GM23338 (cell line): ENCODE results near the gene CCDC183. TPM values are rescaled to one million over a fixed set of nuclear protein-coding genes. Genes with fewer than 3 reads are reported as not detected.

Experiments used
- ATAC-seq: fragments of 200-7000 bp; cut with Tn5 transposase; 3 replicates; pipeline ENCODE4 v1.9.1; 2020
- DNase-seq: peaks from one replicate; pipeline ENCODE4 v3.0.0-alpha.2; 2015; ENCODE audit warnings: low spot score
- H2AFZ ChIP-seq: fragments of 200-600 bp; sonication (generic); 2 replicates; pipeline ENCODE4 v1.8.0; 2016; ENCODE audit warnings: antibody characterized with exemption, mild to moderate bottlenecking, moderate library complexity
- H3F3A ChIP-seq: fragments of 200-600 bp; sonication (generic); replicated peaks from 2 replicates; pipeline ENCODE4 v1.8.0; 2017; ENCODE audit warnings: antibody characterized with exemption, mixed run types, low read depth
- H3K27ac ChIP-seq: fragments of 200-600 bp; sonication (generic); 2 replicates; pipeline ENCODE4 v1.6.1; 2016; ENCODE audit warnings: low read depth
- H3K27me3 ChIP-seq: fragments of 200-600 bp; sonication (generic); 2 replicates; pipeline ENCODE4 v1.8.0; 2016; ENCODE audit warnings: mild to moderate bottlenecking, mixed run types, moderate library complexity; ENCODE audit not compliant: insufficient read depth
- H3K36me3 ChIP-seq: fragments of 200-600 bp; sonication (generic); 2 replicates; pipeline ENCODE4 v1.8.0; 2016; ENCODE audit warnings: mild to moderate bottlenecking; ENCODE audit not compliant: insufficient read depth
- H3K4me1 ChIP-seq: fragments of 200-600 bp; sonication (generic); 2 replicates; pipeline ENCODE4 v1.8.0; 2016; ENCODE audit warnings: mild to moderate bottlenecking, moderate library complexity; ENCODE audit not compliant: insufficient read depth
- H3K4me2 ChIP-seq: fragments of 200-600 bp; sonication (generic); 2 replicates; pipeline ENCODE4 v1.7.1; 2017; ENCODE audit warnings: mixed run types
- H3K4me3 ChIP-seq: fragments of 200-600 bp; sonication (generic); 2 replicates; pipeline ENCODE4 v1.6.1; 2016; ENCODE audit warnings: mixed run types
- H3K79me2 ChIP-seq: fragments of 200-600 bp; sonication (generic); replicated peaks from 2 replicates; pipeline ENCODE4 v1.8.0; 2017; ENCODE audit warnings: mild to moderate bottlenecking; ENCODE audit not compliant: insufficient read depth
- H3K9me2 ChIP-seq: fragments of 200-600 bp; sonication (generic); 2 replicates; pipeline ENCODE4 v1.8.0; 2017; ENCODE audit not compliant: insufficient read depth
- H4K20me1 ChIP-seq: fragments of 200-600 bp; sonication (generic); replicated peaks from 2 replicates; pipeline ENCODE4 v1.8.0; 2017; ENCODE audit warnings: mild to moderate bottlenecking; ENCODE audit not compliant: insufficient read depth
- H3K27ac Mint-ChIP-seq: 2 replicates; pipeline ENCODE4 v1.8.0; 2020; ENCODE audit warnings: inconsistent platforms, mild to moderate bottlenecking, moderate library complexity, mixed read lengths
- H3K27me3 Mint-ChIP-seq: 3 replicates; pipeline ENCODE4 v1.8.0; 2022; ENCODE audit warnings: low read depth, mild to moderate bottlenecking, moderate library complexity, mixed read lengths, inconsistent platforms; ENCODE audit not compliant: insufficient read depth, poor library complexity
- H3K36me3 Mint-ChIP-seq: 3 replicates; pipeline ENCODE4 v1.8.0; 2021; ENCODE audit warnings: low read depth, mild to moderate bottlenecking, inconsistent platforms, moderate library complexity, mixed read lengths
- H3K4me1 Mint-ChIP-seq: 3 replicates; pipeline ENCODE4 v1.8.0; 2020; ENCODE audit warnings: mild to moderate bottlenecking, inconsistent platforms, mixed read lengths
- H3K4me3 Mint-ChIP-seq: 3 replicates; pipeline ENCODE4 v1.8.0; 2021; ENCODE audit warnings: moderate library complexity, mild to moderate bottlenecking, inconsistent platforms, mixed read lengths
- H3K9me3 Mint-ChIP-seq: 3 replicates; pipeline ENCODE4 v1.8.0; 2020; ENCODE audit warnings: moderate library complexity, mild to moderate bottlenecking, inconsistent platforms, mixed read lengths
- CREB1 ChIP-seq: fragments of 250-450 bp; sonication (Bioruptor Pico); IDR thresholded peaks from 2 replicates; pipeline ENCODE4 v1.5.0; 2020; ENCODE audit warnings: low read depth, mild to moderate bottlenecking, moderate library complexity
- CTCF ChIP-seq, 2 experiments: fragments of 200-600 bp in 1 of 2; sonication (generic) in 1 of 2; conservative IDR thresholded peaks; 2 replicates each; pipeline versions ENCODE4 v1.5.1 to v1.6.1; 2016 to 2017; ENCODE audit warnings: antibody characterized with exemption in 2 of 2, low read depth in 2 of 2, mild to moderate bottlenecking in 2 of 2, moderate library complexity in 1 of 2
- ETS1 ChIP-seq: IDR thresholded peaks from 2 replicates; pipeline ENCODE4 v1.6.1; 2016; ENCODE audit warnings: antibody characterized with exemption
- JUNB ChIP-seq: IDR thresholded peaks from one replicate; pipeline ENCODE4 v1.6.1; 2016; ENCODE audit warnings: antibody characterized with exemption; ENCODE audit not compliant: unreplicated experiment
- NANOG ChIP-seq: IDR thresholded peaks from 2 replicates; pipeline ENCODE4 v1.6.1; 2016; ENCODE audit warnings: antibody characterized with exemption, borderline replicate concordance
- POLR2AphosphoS5 ChIP-seq: IDR thresholded peaks from 2 replicates; pipeline ENCODE4 v1.6.1; 2016; ENCODE audit warnings: antibody characterized with exemption, low read depth
- REST ChIP-seq: IDR thresholded peaks from one replicate; pipeline ENCODE4 v1.6.1; 2018; ENCODE audit warnings: antibody characterized with exemption; ENCODE audit not compliant: unreplicated experiment
- STAT1 ChIP-seq: IDR thresholded peaks from one replicate; pipeline ENCODE4 v1.6.1; 2016; ENCODE audit warnings: antibody characterized with exemption; ENCODE audit not compliant: unreplicated experiment
- ZNF331 ChIP-seq: fragments of 250-450 bp; sonication (Bioruptor Pico); IDR thresholded peaks from 2 replicates; pipeline ENCODE4 v1.5.0; 2020; ENCODE audit warnings: low read depth, mild to moderate bottlenecking, moderate library complexity
- ZNF462 ChIP-seq: fragments of 250-450 bp; sonication (Bioruptor Pico); IDR thresholded peaks from 2 replicates; pipeline ENCODE4 v1.5.0; 2020; ENCODE audit warnings: mild to moderate bottlenecking, moderate library complexity
- polyA plus RNA-seq: library from polyadenylated mRNA; unstranded; fragments of >200 nt; fragmentation: Nextera tagmentation; extraction: Ambion mirVana; gene quantifications from 2 replicates; pipeline ENCODE4 v1.2.1, GENCODE V29; 2016
- total RNA-seq: library from RNA; depleted of rRNA; stranded (reverse); fragments of >200 nt; shearing (Covaris generic); gene quantifications from 2 replicates; pipeline ENCODE4 v1.2.3, GENCODE V29; 2014

Gene CCDC183
- total and polyA plus RNA-seq, 2 experiments from 2014 or later = 1.1 to 1.2 TPM

- TF ChIP-seq ZNF462 (CRISPR knock-in tag) (no peak), POLR2AphosphoS5 (no peak), STAT1 (no peak), NANOG (no peak), CTCF (conservative IDR thresholded peaks at IDR 0.05; ENCODE audit: low read depth in 2 of 2) (no peak), CREB1 (CRISPR knock-in tag) (no peak), ETS1 (no peak), JUNB (no peak)
These were observed 40.1 kb upstream of the CCDC183 start (continued) for GRCh38 chr9:136756134-136756438.

GRCh38 chr9:136756836-136757235 lies 39.3 kb upstream of the CCDC183 start:
- no peak for DNase-seq
- TF ChIP-seq ETS1 (no peak), ZNF331 (no peak), REST (no peak)

More at GRCh38 chr9:136756836-136757235, 39.3 kb upstream of the CCDC183 start:
- Mint-ChIP-seq H3K9me3 (peaks cover 22% of the 10 kb centered on the region), H3K36me3 (peaks cover 3% of the 10 kb centered on the region; the same call in 2 of the 3 replicates), H3K27ac (no peak overlapping the region), H3K4me3 (no peak overlapping the region), H3K4me1 (peaks cover 11% of the 10 kb centered on the region), H3K27me3 (peaks cover 7% of the 10 kb centered on the region)
- H3K36me3 ChIP-seq = no peaks in the 10 kb centered on the region
- no peaks in the 10 kb centered on the region for H3K9me2 ChIP-seq
- no peaks in the 10 kb centered on the region for H3K4me1 ChIP-seq
- H4K20me1 ChIP-seq = no peaks in the 10 kb centered on the region
- no peak overlapping the region for H3K4me3 ChIP-seq
- no peak overlapping the region for H3K4me2 ChIP-seq
- no peaks in the 10 kb centered on the region for H3K27me3 ChIP-seq
- no peaks in the 10 kb centered on the region for H3K79me2 ChIP-seq
- H3K27ac ChIP-seq = no peak overlapping the region
- no peak for ATAC-seq
- no peak overlapping the region for H2AFZ ChIP-seq
- H3F3A ChIP-seq = 0 out of 2 replicates have a peak, but pooled peaks cover 2% of the 10 kb centered on the region
